SU-DHL-6 (cell line): ENCODE results near the gene KLHL29.

Experiments
- EZH2phosphoT487 ChIP-seq: fragments of 200-600 bp; sonication (generic), shearing (Covaris generic); conservative IDR thresholded peaks from 2 replicates; pipeline ENCODE4 v1.6.1; 2018; ENCODE audit warnings: mild to moderate bottlenecking, antibody characterized with exemption, low read length, moderate library complexity, mixed read lengths
- TF ChIP-seq, protein P1 (sequence below): fragments of 200-600 bp; sonication (generic); IDR thresholded peaks from one replicate; pipeline ENCODE4 v1.5.1; 2017; ENCODE audit warnings: antibody characterized with exemption, mild to moderate bottlenecking, low read length, moderate library complexity; ENCODE audit not compliant: insufficient read depth, poor library complexity, severe bottlenecking

- TF ChIP-seq, protein P1, sequence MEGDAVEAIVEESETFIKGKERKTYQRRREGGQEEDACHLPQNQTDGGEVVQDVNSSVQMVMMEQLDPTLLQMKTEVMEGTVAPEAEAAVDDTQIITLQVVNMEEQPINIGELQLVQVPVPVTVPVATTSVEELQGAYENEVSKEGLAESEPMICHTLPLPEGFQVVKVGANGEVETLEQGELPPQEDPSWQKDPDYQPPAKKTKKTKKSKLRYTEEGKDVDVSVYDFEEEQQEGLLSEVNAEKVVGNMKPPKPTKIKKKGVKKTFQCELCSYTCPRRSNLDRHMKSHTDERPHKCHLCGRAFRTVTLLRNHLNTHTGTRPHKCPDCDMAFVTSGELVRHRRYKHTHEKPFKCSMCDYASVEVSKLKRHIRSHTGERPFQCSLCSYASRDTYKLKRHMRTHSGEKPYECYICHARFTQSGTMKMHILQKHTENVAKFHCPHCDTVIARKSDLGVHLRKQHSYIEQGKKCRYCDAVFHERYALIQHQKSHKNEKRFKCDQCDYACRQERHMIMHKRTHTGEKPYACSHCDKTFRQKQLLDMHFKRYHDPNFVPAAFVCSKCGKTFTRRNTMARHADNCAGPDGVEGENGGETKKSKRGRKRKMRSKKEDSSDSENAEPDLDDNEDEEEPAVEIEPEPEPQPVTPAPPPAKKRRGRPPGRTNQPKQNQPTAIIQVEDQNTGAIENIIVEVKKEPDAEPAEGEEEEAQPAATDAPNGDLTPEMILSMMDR = no peak
- no peak for TF ChIP-seq EZH2phosphoT487
These were observed 251.4 kb downstream of the KLHL29 start for GRCh38 chr2:23636426-23636825.
